ENCODE data around the gene KLHL17. TPM values are rescaled to one million over a fixed set of nuclear protein-coding genes. Genes with fewer than 3 reads are reported as not detected.

Gene KLHL17
- total and polyA plus RNA-seq, 3 donors from 2014 or later = 16.0 to 36.4 (median 34.9) TPM

GRCh38 chr1:918843-919242 lies 41.5 kb upstream of the KLHL17 start:
- intact Hi-C loops (cut with DNase I; ENCODE audit: low total_unique reads) = no loop called here
- Histone ChIP-seq H3K9me3 (no peaks in the 10 kb centered on the region), H3K27me3 (no peaks in the 10 kb centered on the region), H3K36me3 (ENCODE audit: low read depth, missing control alignments) (no peaks in the 10 kb centered on the region), H3K27ac (no peak overlapping the region), H3K4me3 (no peak overlapping the region), H3K4me1 (peaks cover 31% of the 10 kb centered on the region)
- no peak for DNase-seq
- 78 to 90% methylated on average over 2 to 6 of the region's 6 CpGs for WGBS, 2 donors
- TF ChIP-seq POLR2A (IDR thresholded peaks at IDR 0.05) = no peak
- TF ChIP-seq, protein P1, sequence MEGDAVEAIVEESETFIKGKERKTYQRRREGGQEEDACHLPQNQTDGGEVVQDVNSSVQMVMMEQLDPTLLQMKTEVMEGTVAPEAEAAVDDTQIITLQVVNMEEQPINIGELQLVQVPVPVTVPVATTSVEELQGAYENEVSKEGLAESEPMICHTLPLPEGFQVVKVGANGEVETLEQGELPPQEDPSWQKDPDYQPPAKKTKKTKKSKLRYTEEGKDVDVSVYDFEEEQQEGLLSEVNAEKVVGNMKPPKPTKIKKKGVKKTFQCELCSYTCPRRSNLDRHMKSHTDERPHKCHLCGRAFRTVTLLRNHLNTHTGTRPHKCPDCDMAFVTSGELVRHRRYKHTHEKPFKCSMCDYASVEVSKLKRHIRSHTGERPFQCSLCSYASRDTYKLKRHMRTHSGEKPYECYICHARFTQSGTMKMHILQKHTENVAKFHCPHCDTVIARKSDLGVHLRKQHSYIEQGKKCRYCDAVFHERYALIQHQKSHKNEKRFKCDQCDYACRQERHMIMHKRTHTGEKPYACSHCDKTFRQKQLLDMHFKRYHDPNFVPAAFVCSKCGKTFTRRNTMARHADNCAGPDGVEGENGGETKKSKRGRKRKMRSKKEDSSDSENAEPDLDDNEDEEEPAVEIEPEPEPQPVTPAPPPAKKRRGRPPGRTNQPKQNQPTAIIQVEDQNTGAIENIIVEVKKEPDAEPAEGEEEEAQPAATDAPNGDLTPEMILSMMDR (IDR thresholded peaks at IDR 0.05) = no peak

DNA sequence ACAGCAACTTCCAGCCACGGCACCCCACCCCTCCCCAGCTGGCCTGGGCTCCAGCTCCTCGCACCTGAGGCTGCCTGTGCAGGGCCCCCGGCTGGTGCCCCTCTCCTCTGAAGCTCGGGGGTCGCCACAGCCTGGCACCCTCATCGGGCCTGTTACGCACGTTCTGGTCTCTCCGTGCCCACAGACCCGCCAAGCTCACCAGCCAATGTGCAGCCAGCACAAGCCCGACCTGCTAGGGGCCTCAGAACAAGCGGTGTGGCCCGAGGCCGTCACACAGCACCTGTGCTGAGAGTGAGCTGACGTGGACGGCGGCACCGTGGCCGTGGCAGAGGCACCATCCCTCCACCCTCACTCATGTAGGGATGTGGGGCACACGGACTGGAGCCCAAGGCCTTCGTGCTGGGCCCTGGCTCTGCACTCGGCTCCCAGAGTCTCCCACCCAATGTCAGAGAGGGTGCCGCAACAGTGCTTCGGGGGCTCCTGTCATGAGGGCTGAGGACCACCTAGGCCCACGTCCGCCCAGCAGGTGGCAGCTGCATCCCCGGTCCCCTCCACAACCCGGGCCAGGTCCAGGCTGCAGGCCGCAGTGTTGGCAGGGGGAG lies 41.0 kb upstream of the KLHL17 start:
- intact Hi-C loops (cut with DNase I; ENCODE audit: low total_unique reads) = no loop called here
- Histone ChIP-seq H3K9me3 (no peaks in the 10 kb centered on the region), H3K4me1 (peaks cover 31% of the 10 kb centered on the region), H3K4me3 (no peak overlapping the region), H3K36me3 (ENCODE audit: low read depth, missing control alignments) (no peaks in the 10 kb centered on the region), H3K27ac (no peak overlapping the region), H3K27me3 (no peaks in the 10 kb centered on the region)
- WGBS, 2 donors = 84 to 87% methylated on average over 12 to 22 of the region's 29 CpGs
- no peak for DNase-seq
- TF ChIP-seq POLR2A (IDR thresholded peaks at IDR 0.05) = no peak
- TF ChIP-seq, protein P1 (IDR thresholded peaks at IDR 0.05) = peak in 1 of 3 experiments; percentile 11

DNA sequence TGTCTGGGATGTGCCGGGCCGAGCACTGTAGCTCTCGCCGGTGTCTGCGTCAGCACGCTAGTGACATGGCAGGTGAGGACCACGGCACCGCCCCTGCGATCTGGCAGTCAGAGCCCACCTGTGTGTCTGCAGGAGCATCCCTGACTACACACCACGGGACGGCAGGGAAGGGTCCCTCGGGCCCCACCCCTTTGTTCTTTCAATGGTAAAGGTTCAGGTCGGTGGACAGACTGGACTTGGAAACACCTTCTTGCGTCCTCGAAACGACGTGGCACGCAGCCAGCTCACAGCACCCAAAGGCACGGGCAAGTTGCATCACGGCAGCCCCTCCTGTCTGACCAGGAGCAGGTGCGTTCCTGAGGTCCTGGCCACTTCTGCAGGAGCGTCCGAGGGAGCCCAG lies 40.4 kb upstream of the KLHL17 start:
- DNase-seq = no peak
- Histone ChIP-seq H3K27me3 (no peaks in the 10 kb centered on the region), H3K4me1 (peaks cover 34% of the 10 kb centered on the region), H3K27ac (no peak overlapping the region), H3K36me3 (ENCODE audit: low read depth, missing control alignments) (no peaks in the 10 kb centered on the region), H3K9me3 (no peaks in the 10 kb centered on the region), H3K4me3 (no peak overlapping the region)
- intact Hi-C loops (cut with DNase I; ENCODE audit: low total_unique reads) = no loop called here
- no peak for TF ChIP-seq POLR2A (IDR thresholded peaks at IDR 0.05)
- TF ChIP-seq, protein P1 (IDR thresholded peaks at IDR 0.05) = no peak
- WGBS, 2 donors = 66 to 80% methylated on average over 7 to 13 of the region's 23 CpGs

- Histone ChIP-seq H3K27ac (no peak overlapping the region), H3K4me3 (no peak overlapping the region), H3K4me1 (peaks cover 36% of the 10 kb centered on the region), H3K36me3 (ENCODE audit: low read depth, missing control alignments) (no peaks in the 10 kb centered on the region), H3K9me3 (no peaks in the 10 kb centered on the region), H3K27me3 (no peaks in the 10 kb centered on the region)
- intact Hi-C loops (cut with DNase I; ENCODE audit: low total_unique reads) = no loop called here
- 26 to 33% methylated on average over 4 to 13 of the region's 13 CpGs for WGBS, 2 donors
- TF ChIP-seq, protein P1 (IDR thresholded peaks at IDR 0.05) = no peak
- TF ChIP-seq POLR2A (IDR thresholded peaks at IDR 0.05) = no peak
- DNase-seq = no peak
Measured at GRCh38 chr1:920521-920920, 39.9 kb upstream of the KLHL17 start.
